C4-2B (cell line): ENCODE measurements around the gene TICRR.

Source experiments
- H3K27ac ChIP-seq: fragments of 450-650 bp; 2 replicates; pipeline ENCODE4 v1.5.1; 2017
- CTCF ChIP-seq: fragments of 450-650 bp; conservative IDR thresholded peaks from 2 replicates; pipeline ENCODE4 v1.5.1; 2017; ENCODE audit warnings: mild to moderate bottlenecking
- ZFX ChIP-seq: fragments of 450-650 bp; IDR thresholded peaks from 2 replicates; pipeline ENCODE4 v1.6.1; 2017

TICRR gene

GRCh38 chr15:89591834-89592233 is 16.6 kb downstream of the TICRR start:
- TF ChIP-seq ZFX = no peak
- no peak for TF ChIP-seq CTCF

GRCh38 chr15:89593018-89593417 is 17.7 kb downstream of the TICRR start:
- TF ChIP-seq ZFX (no peak), CTCF (no peak)
- no peak overlapping the region for H3K27ac ChIP-seq

More at GRCh38 chr15:89591834-89592233, 16.6 kb downstream of the TICRR start:
- no peak overlapping the region for H3K27ac ChIP-seq

- no peak for TF ChIP-seq CTCF
- TF ChIP-seq ZFX = no peak
- no peak overlapping the region for H3K27ac ChIP-seq
These were observed 23.8 kb downstream of the TICRR start for GRCh38 chr15:89599021-89599420.

GRCh38 chr15:89611317-89611716 is 36.0 kb downstream of the TICRR start:
- TF ChIP-seq CTCF (no peak), ZFX (no peak)
- H3K27ac ChIP-seq = no peak overlapping the region

- no peak overlapping the region for H3K27ac ChIP-seq
- no peak for TF ChIP-seq ZFX
- TF ChIP-seq CTCF = no peak
These were observed 37.8 kb downstream of the TICRR start for GRCh38 chr15:89613031-89613430.

- TF ChIP-seq CTCF (no peak), ZFX (no peak)
- H3K27ac ChIP-seq = no peak overlapping the region
These were observed 38.9 kb downstream of the TICRR start for GRCh38 chr15:89614164-89614563.

GRCh38 chr15:89615135-89615534 is 39.9 kb downstream of the TICRR start:
- H3K27ac ChIP-seq = no peak overlapping the region
- TF ChIP-seq CTCF (no peak), ZFX (no peak)
